Activated T-cell treated with anti-CD3 and anti-CD28 coated beads, Interleukin-2, amount 50 U/mL, for 1 hour (primary cell): ENCODE results near the gene CYP4F22.
"Not testable (repeated sequence)": the region's sequence is repeated elsewhere in the genome, so short reads cannot be mapped to it uniquely, and the experiment has no call there.

ENCODE experiments used
- DNase-seq: peaks from one replicate; pipeline ENCODE4 v3.0.0-alpha.2; 2020

The CYP4F22 gene

DNA sequence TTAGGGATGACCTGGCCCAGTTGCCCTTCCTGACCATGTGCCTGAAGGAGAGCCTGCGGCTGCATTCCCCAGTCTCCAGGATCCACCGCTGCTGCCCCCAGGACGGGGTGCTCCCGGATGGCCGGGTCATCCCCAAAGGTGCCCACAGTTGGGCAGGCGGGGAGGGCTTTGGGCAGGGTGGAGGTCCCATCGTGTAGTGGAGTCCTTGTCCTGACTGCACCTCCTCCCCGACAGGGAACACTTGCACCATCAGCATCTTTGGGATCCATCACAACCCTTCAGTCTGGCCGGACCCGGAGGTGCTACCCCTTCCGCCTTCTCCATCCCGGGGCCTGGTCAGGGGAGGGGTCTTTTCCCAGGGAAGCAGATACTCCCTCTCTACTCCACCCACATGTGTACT lies 75.0 kb downstream of the CYP4F22 start:
- no peak for DNase-seq

DNA sequence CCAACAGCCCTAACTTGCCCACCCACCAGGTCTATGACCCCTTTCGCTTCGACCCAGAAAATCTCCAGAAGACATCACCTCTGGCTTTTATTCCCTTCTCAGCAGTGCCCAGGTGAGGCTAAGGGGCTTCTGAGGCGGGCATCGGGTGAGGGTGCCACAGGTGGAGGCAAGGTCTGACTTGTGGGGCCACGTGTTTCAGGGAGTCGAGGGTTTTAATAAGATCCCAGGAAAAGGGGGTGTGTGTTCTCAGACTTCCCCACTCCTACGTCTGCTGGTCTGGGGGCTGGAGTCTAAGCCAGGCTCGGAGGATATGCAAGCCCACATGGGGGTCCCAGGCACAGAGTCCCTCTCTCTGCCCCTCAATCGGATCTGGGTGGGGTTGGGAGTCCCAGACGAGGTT lies 75.8 kb downstream of the CYP4F22 start:
- no peak for DNase-seq

DNA sequence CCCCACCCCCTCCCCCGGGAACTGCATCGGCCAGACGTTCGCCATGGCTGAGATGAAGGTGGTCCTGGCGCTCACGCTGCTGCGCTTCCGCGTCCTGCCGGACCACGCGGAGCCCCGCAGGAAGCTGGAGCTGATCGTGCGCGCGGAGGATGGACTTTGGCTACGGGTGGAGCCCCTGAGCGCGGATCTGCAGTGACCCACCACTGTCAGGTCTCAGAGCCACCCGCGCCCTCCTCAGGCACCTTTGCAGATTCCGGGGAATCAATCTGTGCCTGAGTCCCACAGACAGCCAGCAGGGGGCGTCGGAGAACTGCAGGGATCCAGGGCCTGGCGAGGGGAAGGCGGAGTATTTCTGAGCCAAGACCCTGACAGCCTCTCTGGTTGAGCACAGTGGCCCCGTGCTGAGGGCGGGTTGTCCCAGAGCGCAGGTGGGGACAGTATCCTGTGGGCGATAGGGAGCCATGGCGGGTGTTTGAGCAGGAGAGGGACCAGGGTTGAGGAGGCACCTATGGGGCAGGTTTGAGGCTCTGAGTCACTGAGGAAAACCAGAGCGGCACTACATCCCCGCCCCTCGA lies 76.3 kb downstream of the CYP4F22 start:
- peak; percentile 86 for DNase-seq

DNA sequence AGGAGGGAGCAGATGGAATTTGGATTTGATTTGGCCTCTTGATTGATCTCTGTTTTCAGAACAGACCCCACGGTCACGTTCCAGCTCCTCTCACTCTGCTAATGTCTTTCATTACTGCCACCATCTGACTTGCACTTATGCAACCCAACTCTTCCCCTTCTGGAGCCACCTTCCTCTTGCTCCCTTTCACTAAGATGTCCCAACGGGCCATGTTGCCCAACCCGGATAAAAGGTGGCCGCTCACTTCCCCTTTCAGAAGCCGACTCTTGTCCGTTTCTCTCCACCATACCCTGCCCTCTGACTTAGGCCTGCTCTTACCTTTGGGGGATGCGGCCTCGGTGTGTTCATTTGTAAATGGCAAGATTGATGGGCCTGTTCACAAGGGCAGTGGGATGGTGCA lies 79.3 kb downstream of the CYP4F22 start:
- no peak for DNase-seq

DNA sequence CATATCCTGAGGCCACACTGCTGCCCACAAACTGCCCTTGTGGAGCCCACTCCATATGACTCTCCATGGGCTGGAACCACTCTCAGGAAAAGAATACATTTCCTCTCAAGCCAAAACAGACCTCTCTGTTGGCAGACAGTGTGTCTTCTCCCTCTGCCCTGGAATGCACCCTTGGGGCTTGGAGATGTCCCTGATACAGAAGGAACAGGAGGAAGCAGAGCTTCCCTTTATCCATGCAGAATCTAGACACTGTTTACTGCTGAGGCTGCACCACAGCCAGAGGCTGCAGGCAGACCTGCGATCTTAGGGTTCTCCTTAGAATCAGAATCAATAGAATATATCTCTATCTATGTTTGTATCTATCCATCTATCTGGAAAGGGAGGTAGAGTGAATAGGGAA lies 79.9 kb downstream of the CYP4F22 start:
- DNase-seq = no peak

DNA sequence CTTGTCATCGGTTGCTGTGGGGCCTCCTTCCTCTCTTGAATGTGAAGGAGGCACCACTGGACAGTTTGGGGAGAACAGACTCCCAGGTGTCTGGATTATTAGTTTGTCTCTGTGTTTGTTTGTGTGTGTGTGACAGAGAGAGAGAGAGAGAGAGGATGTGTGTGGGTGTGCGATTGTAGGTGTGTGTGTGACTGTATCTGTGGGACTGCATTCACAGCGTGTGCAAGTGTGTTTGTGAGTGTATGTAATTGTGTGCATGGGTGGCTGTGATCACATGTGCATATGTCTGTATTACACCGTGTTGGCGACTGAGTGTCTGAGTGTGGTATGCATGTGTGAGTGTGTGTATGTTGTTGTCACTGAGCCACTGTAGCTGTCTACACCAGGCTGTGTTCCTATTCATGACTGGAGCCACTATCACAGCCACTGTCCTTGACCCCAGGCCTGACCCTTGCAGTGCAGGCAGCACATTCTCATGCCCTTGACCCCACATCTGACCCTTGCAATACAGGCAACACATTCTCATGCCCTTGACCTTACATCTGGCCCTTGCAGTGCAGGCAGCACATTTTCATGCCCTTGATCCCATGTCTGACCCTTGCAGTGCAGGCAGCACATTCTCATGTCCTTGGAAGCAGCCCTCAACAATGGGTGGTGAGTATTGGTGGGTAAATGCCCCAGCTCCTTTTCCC lies 81.6 kb downstream of the CYP4F22 start:
- no peak for DNase-seq

DNA sequence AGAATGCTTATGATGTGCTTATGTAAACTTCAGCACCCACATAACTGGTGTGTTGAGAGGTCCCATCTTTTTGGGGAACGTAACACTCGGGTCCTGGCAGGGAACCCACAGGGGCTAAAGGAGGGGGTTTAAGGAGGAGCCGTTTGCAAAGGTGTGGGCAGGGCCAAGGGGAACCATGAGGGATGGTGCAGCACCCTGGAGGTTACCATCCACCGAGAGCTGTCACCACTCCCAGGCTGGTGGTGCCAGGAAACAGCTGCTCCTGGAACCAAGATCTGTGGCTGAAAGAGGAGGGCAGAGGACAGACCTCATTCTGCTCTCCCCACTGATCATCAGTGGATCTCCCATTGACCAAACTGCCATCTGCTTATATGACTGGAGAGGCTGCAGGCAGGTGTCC lies 83.5 kb downstream of the CYP4F22 start:
- no peak for DNase-seq

DNA sequence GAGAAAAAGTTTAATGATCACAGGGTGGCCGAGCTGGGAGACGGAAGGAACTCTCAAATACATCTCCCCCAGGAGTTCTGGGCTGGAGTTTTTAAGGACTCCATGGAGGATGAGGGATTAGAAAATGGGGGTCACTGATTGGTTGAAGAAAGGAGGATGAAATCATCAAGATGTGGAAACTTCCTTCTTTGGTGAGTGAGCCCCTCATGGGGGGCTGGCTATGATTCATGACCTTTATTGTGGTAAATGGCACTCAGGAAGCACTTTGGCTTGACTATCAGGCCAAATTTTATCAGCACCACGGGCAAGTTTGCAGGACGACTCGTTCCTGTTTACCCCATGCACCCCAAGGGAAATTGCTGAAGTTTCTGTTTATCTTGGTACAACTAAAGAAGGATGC lies 84.2 kb downstream of the CYP4F22 start:
- DNase-seq = not testable (repeated sequence)

DNA sequence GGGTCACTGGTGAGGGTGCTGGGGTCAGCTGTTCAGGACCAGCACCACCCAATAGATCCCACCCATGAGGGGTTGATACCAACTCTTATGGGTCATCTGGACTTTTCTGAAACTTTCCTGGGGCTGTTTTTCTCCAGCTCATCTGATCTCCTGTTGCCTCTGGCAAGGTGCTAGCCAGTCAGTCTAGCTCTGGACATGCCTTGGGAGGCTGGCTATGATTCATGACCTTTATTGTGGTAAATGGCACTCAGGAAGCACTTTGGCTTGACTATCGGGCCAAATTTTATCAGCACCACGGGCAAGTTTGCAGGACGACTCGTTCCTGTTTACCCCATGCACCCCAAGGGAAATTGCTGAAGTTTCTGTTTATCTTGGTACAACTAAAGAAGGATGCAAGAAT lies 85.4 kb downstream of the CYP4F22 start:
- DNase-seq = not testable (repeated sequence)

DNA sequence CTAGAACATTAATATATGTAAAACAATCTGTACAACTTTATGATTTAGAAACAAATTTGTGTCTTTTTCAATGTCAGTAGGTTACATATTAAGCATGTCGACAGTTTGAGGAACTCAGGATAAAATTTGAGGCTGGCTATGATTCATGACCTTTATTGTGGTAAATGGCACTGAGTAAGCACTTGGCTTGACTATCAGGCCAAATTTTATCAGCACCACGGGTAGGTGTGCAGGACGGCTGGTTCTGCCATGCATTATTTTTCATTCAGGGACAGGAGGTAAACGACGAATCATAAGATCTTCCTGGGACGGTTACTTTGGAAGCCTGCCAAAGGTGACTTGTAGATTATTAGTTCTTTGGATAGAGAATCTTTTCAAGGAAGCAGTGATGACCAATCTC lies 86.7 kb downstream of the CYP4F22 start:
- DNase-seq = no peak
